SU-DHL-6 (cell line): ENCODE measurements around the gene ZBTB16.

Experiments
- EZH2phosphoT487 ChIP-seq: fragments of 200-600 bp; sonication (generic), shearing (Covaris generic); conservative IDR thresholded peaks from 2 replicates; pipeline ENCODE4 v1.6.1; 2018; ENCODE audit warnings: mild to moderate bottlenecking, antibody characterized with exemption, low read length, moderate library complexity, mixed read lengths
- TF ChIP-seq, protein P1 (sequence below): fragments of 200-600 bp; sonication (generic); IDR thresholded peaks from one replicate; pipeline ENCODE4 v1.5.1; 2017; ENCODE audit warnings: antibody characterized with exemption, mild to moderate bottlenecking, low read length, moderate library complexity; ENCODE audit not compliant: insufficient read depth, poor library complexity, severe bottlenecking

GRCh38 chr11:114152785-114153184 lies 93.3 kb downstream of the ZBTB16 start:
- TF ChIP-seq, protein P1, sequence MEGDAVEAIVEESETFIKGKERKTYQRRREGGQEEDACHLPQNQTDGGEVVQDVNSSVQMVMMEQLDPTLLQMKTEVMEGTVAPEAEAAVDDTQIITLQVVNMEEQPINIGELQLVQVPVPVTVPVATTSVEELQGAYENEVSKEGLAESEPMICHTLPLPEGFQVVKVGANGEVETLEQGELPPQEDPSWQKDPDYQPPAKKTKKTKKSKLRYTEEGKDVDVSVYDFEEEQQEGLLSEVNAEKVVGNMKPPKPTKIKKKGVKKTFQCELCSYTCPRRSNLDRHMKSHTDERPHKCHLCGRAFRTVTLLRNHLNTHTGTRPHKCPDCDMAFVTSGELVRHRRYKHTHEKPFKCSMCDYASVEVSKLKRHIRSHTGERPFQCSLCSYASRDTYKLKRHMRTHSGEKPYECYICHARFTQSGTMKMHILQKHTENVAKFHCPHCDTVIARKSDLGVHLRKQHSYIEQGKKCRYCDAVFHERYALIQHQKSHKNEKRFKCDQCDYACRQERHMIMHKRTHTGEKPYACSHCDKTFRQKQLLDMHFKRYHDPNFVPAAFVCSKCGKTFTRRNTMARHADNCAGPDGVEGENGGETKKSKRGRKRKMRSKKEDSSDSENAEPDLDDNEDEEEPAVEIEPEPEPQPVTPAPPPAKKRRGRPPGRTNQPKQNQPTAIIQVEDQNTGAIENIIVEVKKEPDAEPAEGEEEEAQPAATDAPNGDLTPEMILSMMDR, result no peak
- no peak for TF ChIP-seq EZH2phosphoT487
